Fibroblast of mammary gland (primary cell): ENCODE results near the gene ZNRF3.

ENCODE experiments used
- DNase-seq: peaks from one replicate; pipeline ENCODE4 v3.0.0-alpha.2; 2010; ENCODE audit warnings: low read depth
- H3K4me3 ChIP-seq: 2 replicates; pipeline ENCODE4 v1.5.1; 2011; ENCODE audit warnings: low read depth, mild to moderate bottlenecking, low read length, moderate library complexity; ENCODE audit not compliant: control insufficient read depth
- CTCF ChIP-seq: conservative IDR thresholded peaks from 2 replicates; pipeline ENCODE4 v1.5.1; 2011; ENCODE audit warnings: low read depth, low read length, inconsistent platforms; ENCODE audit not compliant: control insufficient read depth, insufficient read depth

The ZNRF3 gene

GRCh38 chr22:28984482-28985158 lies 101.2 kb downstream of the ZNRF3 start:
- H3K4me3 ChIP-seq, result no peak overlapping the region
- TF ChIP-seq CTCF, result no peak
- DNase-seq, result no peak

- no peak for TF ChIP-seq CTCF
- no peak for DNase-seq
- H3K4me3 ChIP-seq, result no peak overlapping the region
Observed at GRCh38 chr22:28985581-28986290, 102.4 kb downstream of the ZNRF3 start.

- no peak for DNase-seq
Observed at GRCh38 chr22:28986366-28986765, 103.0 kb downstream of the ZNRF3 start.

DNA sequence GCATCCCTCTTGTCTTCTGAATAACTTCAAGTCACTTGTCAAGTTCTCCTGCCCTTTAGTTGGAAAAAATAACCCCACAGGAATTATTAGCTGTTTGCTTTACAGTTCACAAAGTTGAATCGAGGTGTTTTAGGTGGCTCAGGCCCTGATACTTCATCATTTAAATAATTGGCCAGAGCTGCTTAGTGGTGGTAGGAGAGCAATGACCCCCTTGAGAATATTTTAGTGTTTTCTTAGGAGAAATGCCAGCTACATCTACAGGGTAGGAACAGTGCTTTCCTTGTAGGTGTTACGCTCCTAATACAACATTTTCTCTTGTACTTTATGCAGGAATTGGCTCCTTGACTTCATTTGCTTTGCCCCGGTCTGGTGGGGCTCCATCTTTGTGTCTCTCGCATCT lies 105.1 kb downstream of the ZNRF3 start:
- no peak overlapping the region for H3K4me3 ChIP-seq
- no peak for DNase-seq
- TF ChIP-seq CTCF, result no peak

More at GRCh38 chr22:28986366-28986765, 103.0 kb downstream of the ZNRF3 start:
- H3K4me3 ChIP-seq, result no peak overlapping the region
- TF ChIP-seq CTCF, result no peak

GRCh38 chr22:28989035-28989464 lies 105.7 kb downstream of the ZNRF3 start:
- H3K4me3 ChIP-seq, result no peak overlapping the region
- no peak for TF ChIP-seq CTCF
- DNase-seq, result peak; percentile 35

GRCh38 chr22:28989484-28989883 lies 106.1 kb downstream of the ZNRF3 start:
- no peak overlapping the region for H3K4me3 ChIP-seq
- no peak for TF ChIP-seq CTCF
- peak; percentile 28 for DNase-seq

DNA sequence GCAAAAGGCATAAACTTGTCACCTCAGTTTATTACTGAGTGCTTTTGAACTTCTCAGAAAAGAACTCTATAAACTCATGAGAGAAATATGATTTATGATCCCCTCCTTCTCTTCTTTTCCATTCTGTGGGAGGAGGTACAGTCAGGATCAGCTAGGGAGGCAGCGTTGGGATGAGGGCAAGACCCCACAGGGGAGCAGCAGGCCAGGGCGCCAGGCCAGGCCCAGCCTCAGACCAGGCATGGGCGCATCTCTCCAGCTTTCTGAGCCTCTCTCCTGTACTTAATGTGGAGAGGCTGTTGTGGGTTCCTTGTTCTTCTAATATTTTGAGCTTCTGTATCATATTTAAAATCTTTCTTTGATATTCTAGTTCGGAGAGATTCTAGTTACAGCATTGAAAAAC lies 106.5 kb downstream of the ZNRF3 start:
- H3K4me3 ChIP-seq, result no peak overlapping the region
- DNase-seq, result no peak
- TF ChIP-seq CTCF, result no peak
